Measurements from ENCODE around the gene EPB41L4A. TPM values are rescaled to one million over a fixed set of nuclear protein-coding genes. Genes with fewer than 3 reads are reported as not detected.

The EPB41L4A gene
- total RNA-seq, 2 donors from 2014 or later: 0.27 TPM; not detected in 1

GRCh38 chr5:112113565-112113964, 305.5 kb downstream of the EPB41L4A start:
- DNase-seq (ENCODE audit: low spot score in 2 of 2) (no peak), ATAC-seq (no peak)
- H3K9me3 Mint-ChIP-seq: no peaks in the 10 kb centered on the region
- no peaks in the 10 kb centered on the region for H3K36me3 Mint-ChIP-seq
- H3K27ac Mint-ChIP-seq: no peak overlapping the region

All from activated naive CD4-positive, alpha-beta T cell treated with anti-CD3 and anti-CD28 coated beads, Interleukin-2, amount 50 U/mL, for 72 hours (primary cell).